Activated CD4-positive, CD25-positive, alpha-beta regulatory T cell (primary cell): Measurements from ENCODE around the gene TRPV6.

Source experiments
- DNase-seq, 4 experiments: peaks; one replicate each; lab custom pipeline; 2025; lab: John Stamatoyannopoulos, UW

TRPV6 gene

GRCh38 chr7:142868986-142869415, 16.5 kb downstream of the TRPV6 start:
- no peak for DNase-seq

GRCh38 chr7:142868188-142868985, 17.2 kb downstream of the TRPV6 start:
- no peak for DNase-seq

DNA sequence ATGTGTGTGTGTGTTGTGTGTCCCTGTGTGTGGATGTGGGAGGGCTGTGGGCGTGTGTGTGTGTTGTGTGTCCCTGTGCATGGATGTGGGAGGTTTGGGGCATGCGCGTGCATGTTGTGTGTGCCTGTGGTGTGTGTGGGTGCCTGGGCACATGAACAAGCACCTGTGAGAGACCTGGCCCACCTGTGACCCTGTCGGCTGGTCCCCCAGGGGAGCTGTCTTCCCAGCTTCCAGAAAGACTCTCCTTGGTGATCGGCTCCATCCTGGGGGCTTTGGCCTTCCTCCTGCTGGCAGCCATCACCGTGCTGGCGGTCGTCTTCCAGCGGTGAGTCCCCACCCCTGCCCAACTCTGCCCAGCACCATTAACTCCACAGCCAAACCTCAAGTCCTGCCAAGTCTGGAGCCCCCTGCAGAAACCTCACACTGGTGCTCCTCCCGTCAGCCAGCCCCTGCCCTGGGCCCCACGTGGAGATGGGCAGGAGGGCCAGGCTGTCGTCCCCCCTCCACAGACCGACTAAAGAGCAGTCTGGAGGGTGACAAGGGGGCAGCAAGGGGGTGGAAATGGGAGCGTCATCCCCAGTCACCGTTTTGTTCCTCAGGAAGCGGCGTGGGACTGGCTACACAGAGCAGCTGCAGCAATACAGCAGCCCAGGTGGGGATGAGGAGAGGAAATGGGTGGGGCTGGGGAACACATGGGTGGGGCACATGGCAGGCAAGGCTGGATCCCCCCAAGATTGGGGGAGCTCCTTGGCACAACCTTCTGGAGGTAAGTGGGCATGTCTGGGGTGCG, 18.0 kb downstream of the TRPV6 start:
- no peak for DNase-seq

DNA sequence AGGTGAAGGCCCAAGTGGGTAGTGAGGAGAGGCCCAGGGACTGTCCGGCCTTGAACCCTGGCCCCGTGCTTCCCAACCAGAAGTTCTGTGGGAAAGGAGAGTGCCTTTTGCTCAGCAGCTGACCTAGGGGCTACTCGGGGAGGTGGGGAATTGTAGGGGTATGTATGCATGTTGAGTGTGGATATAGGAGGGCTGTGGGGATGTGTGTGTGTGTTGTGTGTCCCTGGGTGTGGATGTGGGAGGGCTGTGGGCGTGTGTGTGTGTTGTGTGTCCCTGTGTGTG, 18.5 kb downstream of the TRPV6 start:
- no peak for DNase-seq

GRCh38 chr7:142866361-142867096, 19.0 kb downstream of the TRPV6 start:
- no peak for DNase-seq

DNA sequence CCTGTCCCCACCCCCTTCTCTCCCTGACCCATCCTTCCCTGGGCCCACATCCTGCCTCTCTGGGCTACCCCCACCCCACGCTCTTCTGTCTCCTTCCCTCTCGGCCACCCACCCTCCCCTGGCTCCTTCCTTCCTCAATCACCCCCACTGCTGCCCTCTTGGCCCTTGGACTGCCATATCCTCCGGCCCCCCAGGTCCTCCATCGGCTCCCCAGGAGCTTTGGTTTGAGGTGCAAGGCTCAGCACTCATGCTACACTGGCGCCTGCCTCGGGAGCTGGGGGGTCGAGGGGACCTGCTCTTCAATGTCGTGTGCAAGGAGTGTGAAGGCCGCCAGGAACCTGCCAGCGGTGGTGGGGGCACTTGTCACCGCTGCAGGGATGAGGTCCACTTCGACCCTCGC, 19.8 kb downstream of the TRPV6 start:
- DNase-seq = no peak

GRCh38 chr7:142864980-142865747, 20.4 kb downstream of the TRPV6 start:
- no peak for DNase-seq

DNA sequence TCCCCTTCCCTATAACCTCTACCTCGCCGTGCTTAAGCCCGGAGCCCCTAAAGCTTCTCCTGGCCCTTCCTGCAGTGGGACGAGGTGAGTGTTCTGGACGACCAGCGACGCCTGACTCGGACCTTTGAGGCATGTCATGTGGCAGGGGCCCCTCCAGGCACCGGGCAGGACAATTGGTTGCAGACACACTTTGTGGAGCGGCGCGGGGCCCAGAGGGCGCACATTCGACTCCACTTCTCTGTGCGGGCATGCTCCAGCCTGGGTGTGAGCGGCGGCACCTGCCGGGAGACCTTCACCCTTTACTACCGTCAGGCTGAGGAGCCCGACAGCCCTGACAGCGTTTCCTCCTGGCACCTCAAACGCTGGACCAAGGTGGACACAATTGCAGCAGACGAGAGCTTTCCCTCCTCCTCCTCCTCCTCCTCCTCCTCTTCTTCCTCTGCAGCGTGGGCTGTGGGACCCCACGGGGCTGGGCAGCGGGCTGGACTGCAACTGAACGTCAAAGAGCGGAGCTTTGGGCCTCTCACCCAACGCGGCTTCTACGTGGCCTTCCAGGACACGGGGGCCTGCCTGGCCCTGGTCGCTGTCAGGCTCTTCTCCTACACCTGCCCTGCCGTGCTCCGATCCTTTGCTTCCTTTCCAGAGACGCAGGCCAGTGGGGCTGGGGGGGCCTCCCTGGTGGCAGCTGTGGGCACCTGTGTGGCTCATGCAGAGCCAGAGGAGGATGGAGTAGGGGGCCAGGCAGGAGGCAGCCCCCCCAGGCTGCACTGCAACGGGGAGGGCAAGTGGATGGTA, 21.5 kb downstream of the TRPV6 start:
- DNase-seq = no peak

GRCh38 chr7:142862786-142863400, 22.7 kb downstream of the TRPV6 start:
- DNase-seq = no peak

GRCh38 chr7:142862351-142862750, 23.2 kb downstream of the TRPV6 start:
- no peak for DNase-seq

DNA sequence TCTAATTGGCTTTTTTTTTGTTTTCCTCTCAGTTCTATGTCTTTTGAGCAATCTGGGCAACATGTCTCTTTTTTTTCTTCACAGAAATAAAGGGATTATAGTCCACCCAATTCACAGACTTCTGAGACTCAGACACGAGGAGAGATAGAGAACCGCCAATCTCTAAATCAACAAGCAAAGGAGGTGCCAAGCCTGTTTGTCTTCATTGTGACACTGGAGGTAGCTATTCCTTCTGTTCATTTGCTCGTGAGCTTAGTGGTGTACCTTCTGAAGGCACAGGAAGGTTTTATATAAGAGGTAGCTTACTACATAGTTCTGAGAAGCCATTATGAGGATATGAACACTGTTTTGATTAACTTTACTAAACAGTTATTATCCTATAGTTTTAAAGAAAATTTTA, 24.6 kb downstream of the TRPV6 start:
- no peak for DNase-seq

DNA sequence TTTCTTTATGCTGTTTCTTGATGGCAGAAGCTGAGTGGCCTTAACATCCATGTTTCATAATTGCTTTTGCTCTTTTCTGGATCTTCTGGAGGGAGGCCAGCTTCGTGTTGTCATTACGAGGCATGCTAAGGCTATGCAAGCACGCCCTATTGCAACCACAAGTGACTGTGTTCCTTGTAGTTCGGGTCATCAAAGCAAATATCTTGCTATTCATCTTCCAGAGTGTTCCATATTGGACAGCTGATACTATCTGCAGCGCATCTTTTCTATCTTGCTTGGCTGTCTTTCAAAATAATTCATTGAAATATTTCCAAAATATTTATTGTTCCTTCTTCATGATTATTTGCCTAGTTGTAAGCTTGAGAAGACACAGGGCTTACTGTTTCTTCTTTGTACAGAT, 25.7 kb downstream of the TRPV6 start:
- DNase-seq = no peak

DNA sequence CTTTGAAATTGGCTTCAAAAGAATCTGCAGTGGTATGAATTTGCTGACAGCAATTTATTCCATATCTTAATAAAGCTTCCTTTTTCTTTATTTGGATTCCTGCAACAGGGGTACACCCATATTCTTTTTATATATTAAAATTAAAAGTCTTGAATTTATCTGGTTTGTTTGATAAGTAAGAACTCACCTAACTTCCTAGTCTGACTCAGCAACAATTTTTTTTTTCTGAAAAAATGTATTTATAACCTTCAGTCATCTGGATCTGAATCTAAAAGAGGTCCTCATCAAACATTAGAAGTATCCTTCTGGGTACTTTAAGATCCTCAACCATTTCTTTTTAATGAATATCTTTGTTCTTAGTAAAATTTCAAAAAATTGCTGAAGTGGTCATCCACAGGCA, 26.1 kb downstream of the TRPV6 start:
- DNase-seq = no peak

DNA sequence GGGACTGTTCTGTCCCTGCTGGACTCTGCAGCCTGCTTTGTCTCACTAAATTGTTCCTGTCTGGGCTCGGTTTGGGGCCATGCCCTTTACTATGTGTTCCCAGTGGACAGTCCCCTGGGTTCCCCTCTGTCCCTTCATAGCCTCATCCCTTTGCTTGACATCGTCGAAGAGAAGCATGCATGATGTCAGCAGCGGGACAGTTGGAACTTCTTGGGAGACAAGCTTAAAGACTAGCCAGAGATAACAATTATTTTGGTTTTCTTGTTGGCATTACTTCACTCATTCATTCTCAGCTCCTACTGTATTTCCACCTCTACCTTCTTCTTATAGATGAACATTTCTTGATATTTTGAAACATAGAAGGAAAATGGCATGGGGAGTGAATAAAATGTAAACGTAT, 27.9 kb downstream of the TRPV6 start:
- DNase-seq = no peak

DNA sequence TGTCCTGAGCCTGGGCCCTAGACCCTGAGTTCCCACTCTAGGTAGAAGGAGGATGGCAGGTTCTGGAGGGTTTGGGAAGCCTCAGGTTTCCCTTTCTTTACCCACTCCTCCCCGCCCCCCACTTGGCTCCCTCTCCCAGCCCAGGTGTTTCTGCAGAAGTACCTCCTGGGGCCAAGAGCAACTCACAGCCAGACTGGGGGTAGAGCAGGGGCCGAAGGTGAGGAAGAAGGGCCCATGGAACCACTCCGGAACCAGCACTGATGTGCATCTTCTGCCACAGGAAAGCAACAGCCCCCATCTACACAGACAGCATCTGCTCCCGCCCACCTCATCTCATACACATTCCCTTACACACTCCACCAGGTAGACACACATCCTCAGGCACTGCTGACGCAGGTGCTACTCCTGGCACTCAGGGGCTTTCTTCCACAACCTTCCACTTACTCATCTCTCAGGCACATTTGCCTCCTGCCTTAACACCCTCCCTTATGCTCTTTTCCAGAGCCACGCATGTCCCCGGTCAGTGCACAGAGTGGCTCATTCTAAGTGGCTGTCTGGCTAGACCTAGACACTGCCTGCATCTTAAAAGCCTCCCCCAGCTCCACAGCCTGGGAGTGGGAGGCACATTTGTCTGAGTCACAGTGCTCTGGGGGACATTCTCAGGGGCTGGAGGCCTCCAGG, 28.8 kb downstream of the TRPV6 start:
- no peak for DNase-seq

GRCh38 chr7:142855756-142856564, 29.6 kb downstream of the TRPV6 start:
- no peak for DNase-seq

DNA sequence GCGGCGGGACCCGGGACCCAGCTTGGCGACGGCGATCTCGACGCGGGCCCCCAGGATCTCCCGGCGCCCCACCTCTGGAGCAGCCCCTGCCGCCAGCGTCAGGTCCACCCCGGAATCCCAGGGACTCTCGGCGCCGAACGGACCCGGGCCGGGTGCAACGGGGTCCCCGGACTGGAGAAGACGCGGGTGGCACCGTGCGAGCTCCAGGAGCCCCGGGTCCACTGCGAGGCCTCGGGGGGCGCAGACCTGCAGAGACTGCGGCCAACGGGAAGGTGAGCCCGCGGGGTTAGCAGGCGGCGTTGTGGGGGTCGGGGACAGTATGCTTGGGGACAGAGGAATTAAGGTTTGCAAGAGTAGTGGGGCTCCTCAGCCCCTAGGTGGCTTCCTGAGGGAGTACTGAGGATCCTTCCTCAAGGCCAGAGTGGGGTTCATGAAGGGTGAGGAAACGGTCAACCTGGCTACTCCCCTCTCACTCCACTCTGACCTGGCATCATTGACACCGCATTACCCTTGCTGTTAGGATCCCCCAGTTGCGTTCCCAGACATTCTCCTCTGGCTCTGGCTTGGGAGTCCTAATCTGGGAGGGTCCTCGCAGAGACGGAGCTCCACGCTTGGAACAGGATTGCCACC, 30.3 kb downstream of the TRPV6 start:
- DNase-seq = no peak

DNA sequence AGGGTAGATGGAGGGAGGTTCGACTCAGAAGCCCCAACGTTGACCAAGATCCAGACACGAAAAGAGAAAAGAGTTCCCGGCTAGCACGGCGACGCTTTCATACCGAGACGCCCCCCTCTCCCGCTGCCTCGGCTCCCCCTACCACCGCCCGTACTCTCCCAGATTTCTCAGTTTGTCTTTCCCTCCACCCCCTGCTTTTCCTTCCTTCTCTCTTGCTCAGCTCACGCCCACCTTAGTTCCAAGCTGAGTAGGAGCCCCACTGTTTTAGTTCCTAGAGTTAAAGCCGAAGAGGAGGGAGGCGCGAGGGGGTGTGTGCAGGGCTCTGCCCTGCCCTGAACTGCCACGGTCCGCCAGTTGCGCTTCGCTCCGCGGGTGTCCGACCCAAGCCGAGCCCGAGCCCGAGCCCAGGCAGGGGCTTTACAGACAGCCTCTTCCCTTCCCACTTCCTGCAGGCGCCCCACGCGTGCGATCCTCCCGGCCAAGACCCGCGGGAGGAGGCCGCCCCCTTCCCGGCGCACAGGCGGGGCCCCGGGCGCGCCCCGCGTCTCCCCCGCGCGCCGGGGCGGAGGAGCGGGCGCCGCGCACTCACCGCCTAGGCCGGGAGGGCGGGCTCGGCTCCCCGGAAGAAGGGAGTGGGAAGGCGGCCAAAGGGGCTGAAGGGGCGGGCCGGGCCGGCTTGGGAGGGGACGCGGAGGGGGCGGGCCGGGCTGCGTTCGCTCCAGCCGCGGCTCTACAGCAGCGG, 31.0 kb downstream of the TRPV6 start, which contains the start of gene EPHB6:
Gene EPHB6, plus strand, starts transcription at position 705 of the 742 bp plus-strand sequence. CDS start 8,152 bp downstream, outside the sequence.
- peak in 3 of 4 experiments; percentile 22 to 37 (median 31) for DNase-seq
